Cardiac fibroblast (primary cell): ENCODE results near the gene AGBL4.

ENCODE experiments used
- DNase-seq, 2 donors: peaks; one replicate each; pipeline versions ENCODE4 v3.0.0 to v3.0.0-alpha.2; 2010; ENCODE audit warnings: low read depth in 2 of 2
- H3K4me3 ChIP-seq, 2 donors: replicated peaks in 1 of 2; 1 replicate in 1 of 2; 2 replicates in 1 of 2; pipeline ENCODE4 v1.5.1; 2011; ENCODE audit warnings: low read depth in 2 of 2, low read length in 2 of 2, mild to moderate bottlenecking in 2 of 2, moderate library complexity in 1 of 2
- TF ChIP-seq, protein P1 (sequence below): IDR thresholded peaks from one replicate; pipeline ENCODE4 v1.5.1; 2011; ENCODE audit warnings: low read depth, mild to moderate bottlenecking, low read length, inconsistent platforms

AGBL4 gene

GRCh38 chr1:48644905-48645605 is 1378.7 kb downstream of the AGBL4 start:
- H3K4me3 ChIP-seq = no peak overlapping the region
- DNase-seq = no peak
- TF ChIP-seq, protein P1, sequence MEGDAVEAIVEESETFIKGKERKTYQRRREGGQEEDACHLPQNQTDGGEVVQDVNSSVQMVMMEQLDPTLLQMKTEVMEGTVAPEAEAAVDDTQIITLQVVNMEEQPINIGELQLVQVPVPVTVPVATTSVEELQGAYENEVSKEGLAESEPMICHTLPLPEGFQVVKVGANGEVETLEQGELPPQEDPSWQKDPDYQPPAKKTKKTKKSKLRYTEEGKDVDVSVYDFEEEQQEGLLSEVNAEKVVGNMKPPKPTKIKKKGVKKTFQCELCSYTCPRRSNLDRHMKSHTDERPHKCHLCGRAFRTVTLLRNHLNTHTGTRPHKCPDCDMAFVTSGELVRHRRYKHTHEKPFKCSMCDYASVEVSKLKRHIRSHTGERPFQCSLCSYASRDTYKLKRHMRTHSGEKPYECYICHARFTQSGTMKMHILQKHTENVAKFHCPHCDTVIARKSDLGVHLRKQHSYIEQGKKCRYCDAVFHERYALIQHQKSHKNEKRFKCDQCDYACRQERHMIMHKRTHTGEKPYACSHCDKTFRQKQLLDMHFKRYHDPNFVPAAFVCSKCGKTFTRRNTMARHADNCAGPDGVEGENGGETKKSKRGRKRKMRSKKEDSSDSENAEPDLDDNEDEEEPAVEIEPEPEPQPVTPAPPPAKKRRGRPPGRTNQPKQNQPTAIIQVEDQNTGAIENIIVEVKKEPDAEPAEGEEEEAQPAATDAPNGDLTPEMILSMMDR = no peak

DNA sequence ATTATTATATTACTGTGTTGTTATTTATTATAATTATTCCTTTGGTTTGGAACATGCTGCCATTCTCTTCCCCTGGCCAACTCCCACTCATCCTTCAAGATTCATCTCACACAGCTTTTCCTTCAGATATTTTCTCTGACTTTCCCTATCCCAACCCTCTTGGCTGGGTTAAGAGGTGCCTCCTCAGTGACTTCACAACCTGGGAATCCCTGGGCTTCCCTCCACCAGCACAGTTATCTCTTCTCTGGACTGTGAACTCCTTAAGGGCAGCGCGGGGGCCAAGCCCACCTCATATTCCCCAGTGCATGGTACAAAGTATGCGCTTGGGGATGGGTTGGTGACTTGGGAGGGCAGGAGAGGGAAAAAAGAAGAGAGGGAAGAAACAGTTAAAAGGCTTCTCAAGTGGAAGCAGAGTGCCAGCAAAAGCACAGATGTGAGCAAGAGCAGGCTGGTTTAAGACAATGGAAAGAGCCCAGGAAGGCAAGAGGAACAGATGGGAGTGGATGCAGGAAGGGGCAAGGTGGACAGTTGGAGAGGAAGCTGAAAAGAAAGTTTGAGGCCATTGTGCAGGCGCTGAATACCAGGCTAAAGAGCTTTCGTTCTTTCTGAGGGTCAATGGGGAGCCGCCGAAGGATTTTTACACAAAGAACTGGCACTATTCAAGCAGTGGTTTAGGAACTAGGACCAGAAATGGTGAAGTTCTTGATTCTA is 1379.4 kb downstream of the AGBL4 start:
- TF ChIP-seq, protein P1 = no peak
- no peak overlapping the region for H3K4me3 ChIP-seq
- no peak for DNase-seq

DNA sequence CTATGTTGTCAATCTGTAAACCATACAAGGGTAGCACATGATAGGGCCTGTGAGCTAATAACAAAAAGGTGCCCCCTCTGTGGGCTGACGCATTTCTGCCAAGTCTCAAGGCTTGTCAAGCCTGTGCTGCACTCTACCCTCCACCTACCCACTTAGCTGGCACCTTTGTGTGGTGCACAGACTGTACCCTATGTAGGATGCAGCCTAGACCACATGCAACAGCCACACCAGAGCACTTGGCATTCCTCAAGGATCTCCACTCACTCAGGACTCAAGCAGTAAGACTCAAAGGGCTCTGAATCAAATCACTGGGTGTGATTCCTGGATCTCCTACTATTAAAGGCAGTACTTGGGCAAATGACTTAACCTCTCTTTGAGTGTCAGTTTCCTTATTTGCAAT is 1380.6 kb downstream of the AGBL4 start:
- DNase-seq = no peak
- TF ChIP-seq, protein P1 = no peak
- no peak overlapping the region for H3K4me3 ChIP-seq

- no peak for DNase-seq
- TF ChIP-seq, protein P1 = no peak
- no peak overlapping the region for H3K4me3 ChIP-seq
Measured at GRCh38 chr1:48640836-48641492, 1382.8 kb downstream of the AGBL4 start.

GRCh38 chr1:48629867-48630266 is 1393.9 kb downstream of the AGBL4 start:
- H3K4me3 ChIP-seq = no peak overlapping the region
- DNase-seq = no peak
- TF ChIP-seq, protein P1 = no peak

DNA sequence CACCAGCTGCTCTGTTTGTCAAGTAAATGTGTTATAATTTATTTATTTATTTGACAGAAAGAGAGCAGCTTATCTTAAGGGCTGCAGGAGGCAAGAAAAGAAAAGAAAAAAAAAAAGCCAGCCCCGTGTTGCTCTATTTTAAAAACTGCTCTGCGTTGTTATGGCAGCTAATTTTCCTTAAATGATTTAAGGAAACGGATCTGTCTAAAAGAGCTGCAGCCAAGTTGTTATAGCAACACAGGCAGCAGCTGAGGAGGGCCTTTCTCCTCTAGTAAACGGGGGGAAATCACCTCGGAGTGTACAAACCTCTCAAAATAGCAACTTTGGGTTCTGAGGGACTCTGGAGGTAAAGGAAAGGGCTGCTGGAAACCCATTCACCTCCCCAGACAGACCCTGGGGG is 1396.3 kb downstream of the AGBL4 start:
- DNase-seq = no peak
- TF ChIP-seq, protein P1 = no peak
- H3K4me3 ChIP-seq = no peak overlapping the region
